ENCODE results near the gene FRMD8. TPM values are rescaled to one million over a fixed set of nuclear protein-coding genes. Genes with fewer than 3 reads are reported as not detected.

FRMD8 gene
- total RNA-seq, 1 experiment from 2014 or later: 22.7 TPM

DNA sequence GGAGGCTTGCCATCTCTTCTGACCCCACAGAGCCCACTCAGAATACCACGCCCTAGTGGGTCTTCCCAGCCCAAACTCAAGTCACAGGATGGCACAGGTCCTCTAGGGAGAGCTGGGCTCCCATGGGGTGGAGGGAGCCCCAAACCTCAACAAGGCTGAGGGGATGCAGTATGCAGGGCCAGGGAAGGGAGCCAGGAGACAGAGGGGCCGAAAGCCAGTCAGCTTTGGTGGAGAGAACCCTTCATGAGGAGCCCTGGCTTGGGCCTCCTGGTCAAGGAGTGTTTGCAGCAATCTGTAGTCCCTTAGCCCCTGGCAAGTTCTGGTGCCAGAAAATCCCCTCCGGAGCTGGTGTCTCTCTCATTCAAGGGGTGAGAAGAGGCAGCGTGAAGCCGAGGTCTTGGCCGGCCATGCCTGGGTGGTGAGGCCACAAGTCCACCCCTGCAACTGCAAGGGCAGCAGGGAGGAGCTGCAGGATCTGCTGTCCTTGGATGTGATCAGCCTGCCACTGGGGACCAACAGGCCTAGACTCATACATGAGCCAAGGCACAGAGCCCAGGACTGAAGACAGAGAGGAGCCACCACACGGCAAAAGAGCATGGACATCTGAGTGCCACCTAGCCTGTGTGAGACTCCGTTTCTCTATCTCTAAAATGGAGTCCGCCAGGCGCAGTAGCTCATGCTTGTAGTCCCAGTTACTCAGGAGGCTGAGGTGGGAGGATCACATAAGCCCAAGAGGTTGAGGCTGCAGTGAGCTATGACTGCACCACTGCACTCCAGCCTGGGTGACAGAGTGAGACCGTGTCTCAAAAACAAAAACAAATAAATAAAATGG lies 60.2 kb downstream of the FRMD8 start:
- Histone ChIP-seq H2BK5ac (ENCODE audit: insufficient read length, low read length) (no peak overlapping the region), H3K23me2 (ENCODE audit: insufficient read length, low read depth, low read length, poor library complexity, severe bottlenecking) (no peaks in the 10 kb centered on the region), H3K56ac (ENCODE audit: insufficient read length, low read depth, low read length) (no peak overlapping the region), H4K8ac (replicated peaks; ENCODE audit: insufficient read length, low read depth, low read length) (no peak overlapping the region), H4K20me1 (ENCODE audit: control insufficient read depth, insufficient read depth, insufficient read length) (no peaks in the 10 kb centered on the region), H2AK5ac (ENCODE audit: insufficient read length, low read length) (no peak overlapping the region), H3T11ph (ENCODE audit: low read length) (no peak overlapping the region), H3K27me3 (ENCODE audit: insufficient read depth, low read length) (no peaks in the 10 kb centered on the region), H4K5ac (ENCODE audit: insufficient read length, low read depth, low read length) (no peak overlapping the region), H3K4ac (ENCODE audit: low read depth, low read length) (no peak overlapping the region), H2BK120ac (ENCODE audit: low read depth, low read length, poor library complexity, severe bottlenecking) (no peak overlapping the region), H3K79me2 (ENCODE audit: insufficient read depth, low read length) (no peaks in the 10 kb centered on the region), H2BK12ac (ENCODE audit: insufficient read length, low read depth, low read length) (no peak overlapping the region), H3K9ac (ENCODE audit: extremely low read depth, insufficient read length, low read length) (no peak overlapping the region), H2BK15ac (ENCODE audit: low read depth, low read length) (no peak overlapping the region), H3K23ac (ENCODE audit: insufficient read length, low read depth, low read length) (no peak overlapping the region), H3K4me1 (ENCODE audit: insufficient read depth, low read length) (no peaks in the 10 kb centered on the region), H3K4me2 (ENCODE audit: insufficient read depth, insufficient read length, low read length) (no peak overlapping the region), H3K27ac (ENCODE audit: insufficient read length, low read depth, low read length) (no peak overlapping the region), H2AFZ (ENCODE audit: low read length) (no peak overlapping the region), H3K9me3 (ENCODE audit: control insufficient read depth, low read depth, low read length) (no peaks in the 10 kb centered on the region), H4K91ac (ENCODE audit: insufficient read length, low read depth, low read length) (no peak overlapping the region), H3K18ac (ENCODE audit: insufficient read length, low read depth, low read length) (no peak overlapping the region), H3K14ac (ENCODE audit: insufficient read depth, low read length) (no peak overlapping the region), H2BK20ac (ENCODE audit: low read depth, low read length, poor library complexity, severe bottlenecking) (no peak overlapping the region), H3K79me1 (ENCODE audit: insufficient read depth, low read depth, low read length, poor library complexity, severe bottlenecking) (no peaks in the 10 kb centered on the region)
- H3K36me3 Mint-ChIP-seq (ENCODE audit: insufficient read depth in 1 of 3, low read depth in 3 of 3): peaks cover 2 to 4% (median 3%) of the 10 kb centered on the region in 3 experiments; a peak in 5 of 7 replicates
- no peak overlapping the region; a peak in 1 of 5 replicates for H3K4me3 Mint-ChIP-seq
- peaks cover 33% of the 10 kb centered on the region for H3K27me3 Mint-ChIP-seq (ENCODE audit: low read depth)
- peaks cover 14 to 17% of the 10 kb centered on the region in 2 experiments for H3K9me3 Mint-ChIP-seq
- DNase-seq: no peak
- TF ChIP-seq, protein P1, sequence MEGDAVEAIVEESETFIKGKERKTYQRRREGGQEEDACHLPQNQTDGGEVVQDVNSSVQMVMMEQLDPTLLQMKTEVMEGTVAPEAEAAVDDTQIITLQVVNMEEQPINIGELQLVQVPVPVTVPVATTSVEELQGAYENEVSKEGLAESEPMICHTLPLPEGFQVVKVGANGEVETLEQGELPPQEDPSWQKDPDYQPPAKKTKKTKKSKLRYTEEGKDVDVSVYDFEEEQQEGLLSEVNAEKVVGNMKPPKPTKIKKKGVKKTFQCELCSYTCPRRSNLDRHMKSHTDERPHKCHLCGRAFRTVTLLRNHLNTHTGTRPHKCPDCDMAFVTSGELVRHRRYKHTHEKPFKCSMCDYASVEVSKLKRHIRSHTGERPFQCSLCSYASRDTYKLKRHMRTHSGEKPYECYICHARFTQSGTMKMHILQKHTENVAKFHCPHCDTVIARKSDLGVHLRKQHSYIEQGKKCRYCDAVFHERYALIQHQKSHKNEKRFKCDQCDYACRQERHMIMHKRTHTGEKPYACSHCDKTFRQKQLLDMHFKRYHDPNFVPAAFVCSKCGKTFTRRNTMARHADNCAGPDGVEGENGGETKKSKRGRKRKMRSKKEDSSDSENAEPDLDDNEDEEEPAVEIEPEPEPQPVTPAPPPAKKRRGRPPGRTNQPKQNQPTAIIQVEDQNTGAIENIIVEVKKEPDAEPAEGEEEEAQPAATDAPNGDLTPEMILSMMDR (conservative IDR thresholded peaks at IDR 0.05): no peak
- H3K27ac Mint-ChIP-seq: no peak overlapping the region
- WGBS (ENCODE audit: extremely low coverage, insufficient read length, low lambda C conversion rate): no CpG with 5 or more reads among the region's 11 CpGs
- peaks cover 7 to 15% of the 10 kb centered on the region in 2 experiments for H3K4me1 Mint-ChIP-seq

Data from H9 (cell line).